HepG2 (cell line): ENCODE measurements around the gene MAPKAPK3. TPM values are rescaled to one million over a fixed set of nuclear protein-coding genes. Genes with fewer than 3 reads are reported as not detected.

Experiments
- AGO2 ChIP-seq: fragments of 200-400 bp; formaldehyde crosslinking; optimal IDR thresholded peaks from 2 replicates; pipeline ENCODE3; 2017; ENCODE audit warnings: mild to moderate bottlenecking, low read depth, low read length, moderate library complexity
- CCAR2 ChIP-seq: fragments of 200-400 bp; formaldehyde crosslinking; optimal IDR thresholded peaks from 2 replicates; pipeline ENCODE3; 2018; ENCODE audit warnings: low read depth, mild to moderate bottlenecking, low read length, moderate library complexity
- EP300 ChIP-seq, 3 experiments: sonication (generic) in 1 of 3; formaldehyde crosslinking in 1 of 3; IDR thresholded peaks; 2 replicates each; pipeline versions ENCODE4 v1.5.1 to v1.6.1; 2011 to 2020; ENCODE audit warnings: low read depth in 2 of 3, low read length in 2 of 3, borderline replicate concordance in 1 of 3, improper control_type of control experiment in 1 of 3, mild to moderate bottlenecking in 1 of 3, missing genetic modification reagents in 1 of 3, moderate library complexity in 1 of 3
- HDAC2 ChIP-seq: sonication (generic); formaldehyde crosslinking; IDR thresholded peaks from 2 replicates; pipeline ENCODE4 v1.4.0; 2020; ENCODE audit warnings: missing genetic modification reagents
- HOMEZ ChIP-seq: IDR thresholded peaks from 2 replicates; pipeline ENCODE4 v1.6.1; 2016; ENCODE audit warnings: low read depth
- HOXD1 ChIP-seq: sonication (generic); formaldehyde crosslinking; IDR thresholded peaks from 2 replicates; pipeline ENCODE4 v1.5.0; 2020; ENCODE audit warnings: missing genetic modification reagents
- KDM6A ChIP-seq: IDR thresholded peaks from 2 replicates; pipeline ENCODE4 v1.6.1; 2016; ENCODE audit warnings: low read depth
- NCOA2 ChIP-seq: sonication (generic); formaldehyde crosslinking; IDR thresholded peaks from 2 replicates; pipeline ENCODE4 v1.8.0; 2022; ENCODE audit warnings: inconsistent platforms
- SUZ12 ChIP-seq: fragments of 150-350 bp; IDR thresholded peaks from 2 replicates; pipeline ENCODE4 v1.6.1; 2014; ENCODE audit warnings: low read depth, low read length
- ZBTB4 ChIP-seq: sonication (generic); formaldehyde crosslinking; IDR thresholded peaks from 2 replicates; pipeline ENCODE4 v1.4.0; 2020; ENCODE audit warnings: missing genetic modification reagents, mild to moderate bottlenecking, borderline replicate concordance
- ZFP37 ChIP-seq: sonication (generic); formaldehyde crosslinking; IDR thresholded peaks from 2 replicates; pipeline ENCODE4 v1.4.0; 2020; ENCODE audit warnings: missing genetic modification reagents, borderline replicate concordance
- ZNF331 ChIP-seq: sonication (generic); formaldehyde crosslinking; IDR thresholded peaks from 2 replicates; pipeline ENCODE4 v1.4.0; 2020; ENCODE audit warnings: missing genetic modification reagents
- ZNF33B ChIP-seq: sonication (generic); formaldehyde crosslinking; IDR thresholded peaks from 2 replicates; pipeline ENCODE4 v1.5.1; 2020; ENCODE audit warnings: mild to moderate bottlenecking, missing genetic modification reagents
- ZNF646 ChIP-seq: sonication (generic); formaldehyde crosslinking; IDR thresholded peaks from 2 replicates; pipeline ENCODE4 v1.9.0; 2021; ENCODE audit warnings: mild to moderate bottlenecking, missing genetic modification reagents
- ZNF713 ChIP-seq: sonication (generic); formaldehyde crosslinking; IDR thresholded peaks from 2 replicates; pipeline ENCODE4 v1.4.0; 2020; ENCODE audit warnings: mild to moderate bottlenecking, missing genetic modification reagents
- polyA plus RNA-seq, 8 experiments: library from polyadenylated mRNA; depleted of rRNA in 3 of 8; stranded (reverse) in 7 of 8; unstranded in 1 of 8; fragments of >200 nt; fragmentation: Illumina TruSeq in 4 of 8; extraction: Trizol in 4 of 8; gene quantifications; 2 replicates each; pipeline versions ENCODE4 v1.2.1 to v1.2.3, GENCODE V29; 2011 to 2016; ENCODE audit warnings: low read depth in 4 of 8, missing spikeins in 1 of 8, mixed read lengths in 1 of 8; ENCODE audit not compliant: insufficient read depth in 1 of 8
- total RNA-seq, 5 experiments: library from RNA; depleted of rRNA; stranded (reverse); fragments of >200 nt; fragmentation: Illumina TruSeq; extraction: Trizol; gene quantifications; 2 replicates each; pipeline ENCODE4 v1.2.3, GENCODE V29; 2016; ENCODE audit warnings: low read depth in 1 of 5
- TF ChIP-seq, protein P1 (sequence below): sonication (generic); formaldehyde crosslinking; conservative IDR thresholded peaks from 2 replicates; pipeline ENCODE4 v1.8.1; 2023; ENCODE audit warnings: missing genetic modification reagents

Gene MAPKAPK3
- total and polyA plus RNA-seq, 2 of the 13 experiments (the other 11 are each of a cell fraction or from before 2014, with no cell fraction given): 39.9 to 41.2 TPM

GRCh38 chr3:50568947-50569749, 47.8 kb upstream of the MAPKAPK3 start, which contains the start of gene HEMK1 (continued):
- TF ChIP-seq ZNF331 (CRISPR knock-in tag): peak; percentile 71
- TF ChIP-seq, protein P1, sequence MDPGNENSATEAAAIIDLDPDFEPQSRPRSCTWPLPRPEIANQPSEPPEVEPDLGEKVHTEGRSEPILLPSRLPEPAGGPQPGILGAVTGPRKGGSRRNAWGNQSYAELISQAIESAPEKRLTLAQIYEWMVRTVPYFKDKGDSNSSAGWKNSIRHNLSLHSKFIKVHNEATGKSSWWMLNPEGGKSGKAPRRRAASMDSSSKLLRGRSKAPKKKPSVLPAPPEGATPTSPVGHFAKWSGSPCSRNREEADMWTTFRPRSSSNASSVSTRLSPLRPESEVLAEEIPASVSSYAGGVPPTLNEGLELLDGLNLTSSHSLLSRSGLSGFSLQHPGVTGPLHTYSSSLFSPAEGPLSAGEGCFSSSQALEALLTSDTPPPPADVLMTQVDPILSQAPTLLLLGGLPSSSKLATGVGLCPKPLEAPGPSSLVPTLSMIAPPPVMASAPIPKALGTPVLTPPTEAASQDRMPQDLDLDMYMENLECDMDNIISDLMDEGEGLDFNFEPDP: 0 out of 2 replicates have a peak, but pooled peaks have one; percentile 67
- no peak for TF ChIP-seq AGO2
- no peak for TF ChIP-seq ZBTB4
- peak; percentile 43; the same call in 1 of the 2 replicates for TF ChIP-seq HOMEZ
- TF ChIP-seq SUZ12: no peak
- TF ChIP-seq ZFP37: no peak
- TF ChIP-seq ZNF646: no peak
- TF ChIP-seq CCAR2: no peak
- peak; percentile 52 for TF ChIP-seq HDAC2 (CRISPR knock-in tag)
- TF ChIP-seq KDM6A (CRISPR knock-in tag): no peak
- TF ChIP-seq HOXD1 (CRISPR knock-in tag): no peak
- TF ChIP-seq NCOA2: peak; percentile 37; the same call in 1 of the 2 replicates
- no peak for TF ChIP-seq ZNF713 (CRISPR knock-in tag)
- no peak for TF ChIP-seq ZNF33B
- no peak for TF ChIP-seq EP300 (IDR thresholded peaks at IDR 0.05; ENCODE audit: low read depth in 2 of 2, low read length in 2 of 2)
- TF ChIP-seq EP300 (CRISPR knock-in tag; IDR thresholded peaks at IDR 0.05; ENCODE audit: borderline replicate concordance): no peak
